Thyroid gland (tissue), 4 donors: Measurements from ENCODE around the gene GK.

Experiments
- CTCF ChIP-seq, 6 experiments: fragments of 200-600 bp in 3 of 6; fragments of 450-650 bp in 3 of 6; sonication (generic) in 3 of 6; IDR thresholded peaks; one replicate each; pipeline ENCODE4 v1.5.1; 2016 to 2019; ENCODE audit warnings: antibody characterized with exemption in 6 of 6, mild to moderate bottlenecking in 2 of 6, inconsistent platforms in 1 of 6, moderate library complexity in 1 of 6
- POLR2A ChIP-seq, 2 donors: fragments of 450-650 bp; IDR thresholded peaks; one replicate each; pipeline ENCODE4 v1.6.1; 2017; ENCODE audit warnings: antibody characterized with exemption in 2 of 2, mild to moderate bottlenecking in 2 of 2, moderate library complexity in 1 of 2

- TF ChIP-seq CTCF (IDR thresholded peaks at IDR 0.05), result no peak
- no peak for TF ChIP-seq POLR2A (IDR thresholded peaks at IDR 0.05)
Observed at GRCh38 chrX:30618160-30618765, 35.0 kb upstream of the GK start.
